Left ventricle myocardium inferior (tissue), 1 donor: Measurements from ENCODE around the gene MCC. TPM values are rescaled to one million over a fixed set of nuclear protein-coding genes. Genes with fewer than 3 reads are reported as not detected.

Experiments
- DNase-seq: peaks from one replicate; pipeline ENCODE4 v3.0.0-alpha.2; 2020
- H3K27ac ChIP-seq: fragments of 200-600 bp; replicated peaks from 2 replicates; pipeline ENCODE4 v1.8.0; 2021
- H3K27me3 ChIP-seq: fragments of 200-600 bp; 2 replicates; pipeline ENCODE4 v1.8.0; 2021; ENCODE audit warnings: low read depth
- H3K36me3 ChIP-seq: fragments of 200-600 bp; 2 replicates; pipeline ENCODE4 v1.8.0; 2021
- H3K4me1 ChIP-seq: fragments of 200-600 bp; 2 replicates; pipeline ENCODE4 v1.8.0; 2021
- H3K4me3 ChIP-seq: fragments of 200-600 bp; 2 replicates; pipeline ENCODE4 v1.8.0; 2021; ENCODE audit warnings: mild to moderate bottlenecking, moderate library complexity
- H3K9me3 ChIP-seq: fragments of 200-600 bp; replicated peaks from 2 replicates; pipeline ENCODE4 v1.8.0; 2021
- intact Hi-C: fragments of 100-400 bp; cut with micrococcal nuclease; formaldehyde crosslinking; loops from one replicate; pipeline ENCODE4 v1.11.0; 2022
- total RNA-seq: library from RNA; stranded (reverse); fragmentation: NEBNext Ultra II Directional; extraction: Animal tissue kit (Norgen Biotek cat#: 25700); gene quantifications from one replicate; pipeline ENCODE4 v1.2.1, GENCODE V29; 2021
- TF ChIP-seq, protein P1 (sequence below): fragments of 200-600 bp; IDR thresholded peaks from 2 replicates; pipeline ENCODE4 v1.8.0; 2021; ENCODE audit warnings: antibody characterized with exemption, mild to moderate bottlenecking, borderline replicate concordance
- donor health status: DM: no; HTN: yes; CAD: no; lungs with severe emphysema.

The MCC gene
- total RNA-seq, 1 donor from 2014 or later, result 31.6 TPM

DNA sequence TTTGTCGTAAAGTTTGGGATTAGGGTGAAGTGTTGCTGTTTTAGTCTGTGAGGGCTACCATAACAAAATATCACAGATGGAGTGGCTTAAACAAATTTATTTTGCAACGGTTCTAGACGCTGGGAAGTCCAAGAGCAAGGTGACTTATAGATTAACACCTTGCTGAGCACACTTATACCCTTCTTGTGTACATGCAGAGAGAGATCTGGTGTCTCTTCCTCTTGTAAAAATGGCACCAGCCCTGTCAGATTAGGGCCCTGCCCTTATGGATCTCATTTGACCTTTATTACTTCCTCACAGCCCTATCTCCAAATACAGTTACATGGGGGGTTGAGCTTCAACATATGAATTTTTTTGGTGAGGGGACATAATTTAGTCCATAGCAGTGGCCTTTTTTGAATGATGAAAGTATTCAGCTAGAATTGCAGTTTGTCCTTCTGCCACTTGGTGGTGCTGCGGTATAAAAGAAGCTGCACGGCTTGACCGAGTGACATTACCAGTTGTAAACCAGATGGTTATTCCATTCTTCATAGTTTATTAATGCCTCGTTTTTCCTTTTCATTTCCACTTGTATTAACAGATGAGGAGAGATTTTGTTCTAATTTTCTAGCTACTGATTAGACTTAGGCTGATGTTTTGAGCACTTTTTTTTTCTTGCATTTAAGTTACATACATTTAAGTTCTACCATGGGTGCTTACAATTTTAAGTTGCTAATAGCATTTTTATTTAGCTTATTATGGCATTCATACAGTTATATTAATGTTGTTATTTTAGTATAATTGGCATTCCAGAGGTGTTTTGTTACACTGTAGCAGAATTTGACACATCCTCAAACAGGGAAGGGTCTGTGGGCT, 492.3 kb downstream of the MCC start:
- no peak overlapping the region for H3K27ac ChIP-seq
- intact Hi-C loops, result loop anchor here (5.0 to 10.0 kb wide), 3 partner anchors 331 to 609 kb away; partner anchors contain the start of gene YTHDC2
- H3K4me3 ChIP-seq, result no peak overlapping the region
- peak; percentile 55 for DNase-seq
- H3K4me1 ChIP-seq, result peaks cover 12% of the 10 kb centered on the region
- peaks cover 27% of the 10 kb centered on the region for H3K36me3 ChIP-seq
- TF ChIP-seq, protein P1, sequence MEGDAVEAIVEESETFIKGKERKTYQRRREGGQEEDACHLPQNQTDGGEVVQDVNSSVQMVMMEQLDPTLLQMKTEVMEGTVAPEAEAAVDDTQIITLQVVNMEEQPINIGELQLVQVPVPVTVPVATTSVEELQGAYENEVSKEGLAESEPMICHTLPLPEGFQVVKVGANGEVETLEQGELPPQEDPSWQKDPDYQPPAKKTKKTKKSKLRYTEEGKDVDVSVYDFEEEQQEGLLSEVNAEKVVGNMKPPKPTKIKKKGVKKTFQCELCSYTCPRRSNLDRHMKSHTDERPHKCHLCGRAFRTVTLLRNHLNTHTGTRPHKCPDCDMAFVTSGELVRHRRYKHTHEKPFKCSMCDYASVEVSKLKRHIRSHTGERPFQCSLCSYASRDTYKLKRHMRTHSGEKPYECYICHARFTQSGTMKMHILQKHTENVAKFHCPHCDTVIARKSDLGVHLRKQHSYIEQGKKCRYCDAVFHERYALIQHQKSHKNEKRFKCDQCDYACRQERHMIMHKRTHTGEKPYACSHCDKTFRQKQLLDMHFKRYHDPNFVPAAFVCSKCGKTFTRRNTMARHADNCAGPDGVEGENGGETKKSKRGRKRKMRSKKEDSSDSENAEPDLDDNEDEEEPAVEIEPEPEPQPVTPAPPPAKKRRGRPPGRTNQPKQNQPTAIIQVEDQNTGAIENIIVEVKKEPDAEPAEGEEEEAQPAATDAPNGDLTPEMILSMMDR, result peak; percentile 94
- H3K27me3 ChIP-seq, result no peaks in the 10 kb centered on the region
- no peaks in the 10 kb centered on the region for H3K9me3 ChIP-seq

DNA sequence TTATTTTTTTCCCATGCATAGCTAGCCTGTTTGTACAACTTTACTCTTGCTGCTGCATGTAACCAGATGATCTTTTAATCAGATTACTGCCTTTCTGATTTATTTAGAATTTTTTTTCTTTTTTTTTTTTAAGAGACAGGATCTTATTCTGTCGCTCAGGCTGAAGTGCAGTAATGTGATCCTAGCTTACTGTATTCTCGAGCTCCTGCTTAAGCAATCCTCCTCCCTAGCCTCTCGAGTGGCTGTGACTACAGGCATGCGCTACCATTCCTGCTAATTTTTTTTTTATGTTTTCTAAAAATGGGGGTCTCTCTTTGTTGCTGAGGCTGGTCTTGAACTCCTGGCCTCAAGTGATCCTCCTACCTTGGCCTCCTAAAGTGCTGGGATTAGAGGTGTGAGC, 502.0 kb downstream of the MCC start:
- Histone ChIP-seq H3K27me3 (no peaks in the 10 kb centered on the region), H3K9me3 (no peaks in the 10 kb centered on the region), H3K4me3 (no peak overlapping the region), H3K36me3 (no peaks in the 10 kb centered on the region), H3K27ac (no peak overlapping the region), H3K4me1 (peaks cover 23% of the 10 kb centered on the region)
- no peak for DNase-seq
- intact Hi-C loops, result no loop called here
- TF ChIP-seq, protein P1, result no peak

DNA sequence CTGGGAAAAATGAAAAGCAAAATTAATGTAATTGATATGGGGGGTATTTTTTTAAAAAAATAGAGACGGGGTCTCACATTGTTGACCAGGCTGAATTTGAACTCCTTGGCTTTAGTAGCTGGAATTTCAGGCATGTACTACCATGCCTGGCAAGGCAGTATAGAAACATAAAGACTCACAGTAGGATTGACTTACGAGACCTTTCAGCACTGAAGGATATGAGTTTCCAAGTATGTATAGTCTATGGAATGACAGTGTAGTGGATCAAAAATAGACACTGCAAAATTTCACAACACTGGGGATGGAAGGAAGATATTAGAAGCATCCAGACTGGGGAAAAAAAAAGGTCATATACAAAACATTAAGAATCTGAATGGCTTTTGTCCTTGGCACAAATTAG, 504.9 kb downstream of the MCC start:
- Histone ChIP-seq H3K36me3 (no peaks in the 10 kb centered on the region), H3K27me3 (no peaks in the 10 kb centered on the region), H3K9me3 (no peaks in the 10 kb centered on the region), H3K4me1 (peaks cover 51% of the 10 kb centered on the region), H3K27ac (no peak overlapping the region), H3K4me3 (no peak overlapping the region)
- TF ChIP-seq, protein P1, result no peak
- DNase-seq, result no peak
- intact Hi-C loops, result no loop called here

DNA sequence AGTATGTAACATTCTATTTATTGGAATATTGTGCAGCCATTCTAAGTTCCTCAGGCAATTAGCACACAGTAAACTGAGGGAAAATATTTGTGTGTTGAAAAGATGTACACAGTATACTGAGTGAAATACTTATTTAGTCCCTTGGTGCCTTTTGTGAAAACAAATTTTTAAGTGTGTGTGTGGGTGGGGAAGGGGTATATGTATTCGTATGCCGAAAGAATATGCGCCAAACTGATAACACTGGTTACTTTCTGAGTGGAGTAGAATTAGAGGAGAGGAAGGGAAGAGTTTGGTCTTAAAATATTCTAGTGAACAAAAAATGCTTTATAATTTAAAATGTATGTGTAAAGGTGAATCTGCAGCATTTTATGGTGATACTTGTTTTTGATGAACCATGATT, 508.5 kb downstream of the MCC start:
- Histone ChIP-seq H3K36me3 (no peaks in the 10 kb centered on the region), H3K27ac (no peak overlapping the region), H3K4me1 (peaks cover 73% of the 10 kb centered on the region), H3K4me3 (peak overlapping the region; percentile 32), H3K9me3 (no peaks in the 10 kb centered on the region), H3K27me3 (no peaks in the 10 kb centered on the region)
- intact Hi-C loops, result loop anchor here (10.0 kb wide), 1 partner anchor 115 kb away; the partner anchor contains the start of gene SRP19
- no peak for DNase-seq
- TF ChIP-seq, protein P1, result no peak

DNA sequence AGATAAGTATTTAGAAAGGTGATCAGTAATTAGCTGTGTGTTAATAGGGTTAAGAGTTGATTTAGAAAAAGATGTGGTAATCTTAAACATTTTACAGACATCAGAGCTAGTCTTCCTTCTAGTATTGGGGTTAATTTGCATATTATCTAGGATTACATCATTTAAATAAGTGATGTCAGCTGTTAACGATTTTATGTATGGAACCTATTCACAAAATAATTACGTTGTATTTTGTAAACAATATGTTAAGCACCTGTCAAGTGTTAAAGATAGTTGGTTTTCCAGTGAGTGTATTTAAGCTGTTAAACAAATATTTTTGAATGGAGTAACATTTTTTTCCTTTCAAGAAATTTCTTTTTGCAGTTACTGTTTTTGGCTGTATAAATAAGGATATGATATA, 509.4 kb downstream of the MCC start:
- TF ChIP-seq, protein P1, result no peak
- H3K4me3 ChIP-seq, result no peak overlapping the region
- H3K9me3 ChIP-seq, result no peaks in the 10 kb centered on the region
- intact Hi-C loops, result loop anchor here (10.0 kb wide), 1 partner anchor 114 kb away; the partner anchor contains the start of gene SRP19
- H3K4me1 ChIP-seq, result peaks cover 69% of the 10 kb centered on the region
- no peak overlapping the region for H3K27ac ChIP-seq
- no peaks in the 10 kb centered on the region for H3K36me3 ChIP-seq
- DNase-seq, result no peak
- H3K27me3 ChIP-seq, result no peaks in the 10 kb centered on the region
